Vagina (tissue), 2 donors: ENCODE measurements around the gene PRXL2B. TPM values are rescaled to one million over a fixed set of nuclear protein-coding genes. Genes with fewer than 3 reads are reported as not detected.

Experiments
- DNase-seq, 2 donors: peaks; one replicate each; pipeline ENCODE4 v3.0.0-alpha.2; 2017; ENCODE audit errors: extremely low spot score in 2 of 2
- H3K27ac ChIP-seq: fragments of 200-600 bp; sonication (generic); one replicate; pipeline ENCODE4 v1.5.1; 2019
- H3K27me3 ChIP-seq: fragments of 200-600 bp; sonication (generic); one replicate; pipeline ENCODE4 v1.5.1; 2019
- H3K36me3 ChIP-seq, 2 donors: fragments of 200-600 bp; sonication (generic); one replicate each; pipeline ENCODE4 v1.5.1; 2017 to 2019
- H3K4me1 ChIP-seq: fragments of 200-600 bp; sonication (generic); one replicate; pipeline ENCODE4 v1.5.1; 2019
- H3K4me3 ChIP-seq, 2 donors: fragments of 200-600 bp; sonication (generic); 1 replicate in 1 of 2; 2 replicates in 1 of 2; pipeline ENCODE4 v1.5.1; 2016 to 2019
- H3K9me3 ChIP-seq: fragments of 200-600 bp; sonication (generic); one replicate; pipeline ENCODE4 v1.5.1; 2019
- CTCF ChIP-seq, 3 experiments: fragments of 450-650 bp in 2 of 3; fragments of 200-600 bp in 1 of 3; sonication (generic) in 1 of 3; IDR thresholded peaks; one replicate each; pipeline ENCODE4 v1.5.1; 2017 to 2019; ENCODE audit warnings: antibody characterized with exemption in 3 of 3, mild to moderate bottlenecking in 2 of 3, moderate library complexity in 2 of 3
- POLR2A ChIP-seq, 2 donors: fragments of 450-650 bp; IDR thresholded peaks; one replicate each; pipeline ENCODE4 v1.6.1; 2017; ENCODE audit warnings: antibody characterized with exemption in 2 of 2, mild to moderate bottlenecking in 2 of 2, moderate library complexity in 2 of 2
- POLR2AphosphoS5 ChIP-seq, 2 donors: sonication (generic); formaldehyde crosslinking; IDR thresholded peaks; one replicate each; pipeline ENCODE4 v1.9.0; 2017; ENCODE audit warnings: antibody characterized with exemption in 2 of 2, mild to moderate bottlenecking in 2 of 2, low read depth in 1 of 2; ENCODE audit not compliant: insufficient read depth in 1 of 2
- intact Hi-C: fragments of 100-400 bp; cut with DNase I; formaldehyde crosslinking; loops from one replicate; pipeline ENCODE4 v1.15.1; 2023
- total RNA-seq: library from RNA; depleted of rRNA; stranded (reverse); fragments of >200 nt; gene quantifications from one replicate; pipeline ENCODE4 v1.2.3, GENCODE V29; 2016

PRXL2B gene
- total RNA-seq, 1 donor from 2014 or later, result 16.2 TPM

GRCh38 chr1:2592672-2593071, 6.1 kb downstream of the PRXL2B start:
- Histone ChIP-seq H3K27ac (no peak overlapping the region), H3K4me1 (peaks cover 31% of the 10 kb centered on the region), H3K27me3 (no peaks in the 10 kb centered on the region), H3K36me3 (no peaks in the 10 kb centered on the region), H3K9me3 (no peaks in the 10 kb centered on the region), H3K4me3 (no peak overlapping the region)
- DNase-seq, result no peak
- intact Hi-C loops, result loop anchor here (5.0 kb wide), 1 partner anchor 50 kb away; no protein-coding TSS in a partner anchor
- TF ChIP-seq POLR2A (IDR thresholded peaks at IDR 0.05) (no peak), CTCF (IDR thresholded peaks at IDR 0.05) (no peak), POLR2AphosphoS5 (IDR thresholded peaks at IDR 0.05; ENCODE audit: insufficient read depth in 1 of 2, low read depth in 1 of 2) (no peak)

GRCh38 chr1:2593251-2593878, 6.8 kb downstream of the PRXL2B start:
- Histone ChIP-seq H3K4me3 (peak overlapping the region; percentile 29 to 38), H3K27me3 (no peaks in the 10 kb centered on the region), H3K27ac (no peak overlapping the region), H3K9me3 (no peaks in the 10 kb centered on the region), H3K36me3 (no peaks in the 10 kb centered on the region), H3K4me1 (peaks cover 24% of the 10 kb centered on the region)
- DNase-seq, result no peak
- TF ChIP-seq POLR2AphosphoS5 (IDR thresholded peaks at IDR 0.05; ENCODE audit: insufficient read depth in 1 of 2, low read depth in 1 of 2) (no peak), POLR2A (IDR thresholded peaks at IDR 0.05) (no peak), CTCF (IDR thresholded peaks at IDR 0.05) (no peak)
- intact Hi-C loops, result loop anchor here (5.0 kb wide), 1 partner anchor 49 kb away; no protein-coding TSS in a partner anchor

GRCh38 chr1:2594001-2594640, 7.5 kb downstream of the PRXL2B start:
- H3K27ac ChIP-seq, result no peak overlapping the region
- no peak for TF ChIP-seq CTCF (IDR thresholded peaks at IDR 0.05)
- TF ChIP-seq POLR2AphosphoS5 (IDR thresholded peaks at IDR 0.05; ENCODE audit: insufficient read depth in 1 of 2, low read depth in 1 of 2), result no peak
- no peak for TF ChIP-seq POLR2A (IDR thresholded peaks at IDR 0.05)
- H3K27me3 ChIP-seq, result no peaks in the 10 kb centered on the region
- intact Hi-C loops, result loop anchor here (5.0 kb wide), 1 partner anchor 48 kb away; no protein-coding TSS in a partner anchor
- H3K36me3 ChIP-seq, result no peaks in the 10 kb centered on the region
- no peak for DNase-seq
- no peaks in the 10 kb centered on the region for H3K9me3 ChIP-seq
- peak overlapping the region; percentile 29 to 38 for H3K4me3 ChIP-seq
- H3K4me1 ChIP-seq, result peaks cover 18% of the 10 kb centered on the region

GRCh38 chr1:2594641-2595131, 8.1 kb downstream of the PRXL2B start:
- no peaks in the 10 kb centered on the region for H3K36me3 ChIP-seq

More at GRCh38 chr1:2594641-2595131, 8.1 kb downstream of the PRXL2B start:
- intact Hi-C loops, result loop anchor here (5.0 kb wide), 1 partner anchor 48 kb away; no protein-coding TSS in a partner anchor
- H3K27ac ChIP-seq, result no peak overlapping the region
- TF ChIP-seq POLR2A (IDR thresholded peaks at IDR 0.05) (no peak), POLR2AphosphoS5 (IDR thresholded peaks at IDR 0.05; ENCODE audit: insufficient read depth in 1 of 2, low read depth in 1 of 2) (no peak), CTCF (IDR thresholded peaks at IDR 0.05) (no peak)
- DNase-seq, result no peak
- H3K4me1 ChIP-seq, result peaks cover 18% of the 10 kb centered on the region
- no peaks in the 10 kb centered on the region for H3K27me3 ChIP-seq
- H3K9me3 ChIP-seq, result no peaks in the 10 kb centered on the region
- H3K4me3 ChIP-seq, result peak overlapping the region in 1 of 2 donors; percentile 38
